ENCODE results near the gene ENTREP3.
"Not testable (repeated sequence)": the region's sequence is repeated elsewhere in the genome, so short reads cannot be mapped to it uniquely, and the experiment has no call there.

Gene ENTREP3

DNA sequence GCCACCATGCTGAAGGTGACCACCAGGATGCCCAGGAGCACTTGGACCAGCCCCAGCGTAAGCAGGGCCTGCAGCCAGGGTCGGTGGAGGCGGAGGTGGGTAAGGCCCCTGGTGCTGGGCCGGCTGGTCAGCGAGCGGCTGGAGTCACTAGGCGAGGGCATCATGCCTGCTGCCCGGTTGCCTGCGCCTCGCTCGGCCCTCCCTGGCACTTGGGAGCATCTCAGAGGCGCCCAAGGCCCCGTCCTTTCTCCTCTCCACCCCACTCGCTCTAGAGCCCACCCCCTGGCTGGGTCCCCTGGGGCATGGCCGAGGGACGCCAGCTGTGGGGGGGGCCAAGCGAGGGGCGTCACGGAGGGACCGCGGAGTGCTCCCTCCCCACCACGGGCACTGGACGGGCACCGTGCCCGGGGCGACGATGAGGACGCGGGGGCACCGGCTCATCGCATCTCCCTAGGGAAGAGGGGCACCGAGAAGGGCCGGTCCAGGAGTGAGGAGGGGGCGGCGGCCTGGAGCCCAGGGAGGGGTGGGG, 505 bp downstream of the ENTREP3 start:
- in situ Hi-C loops (cut with HindIII; ENCODE audit: low pct_unique_long_range_greater_than_20kb, low sequenced_read_pairs): no loop called here
- no peak for DNase-seq (ENCODE audit: low read depth in 1 of 2, low spot score in 1 of 2)
- no peak for TF ChIP-seq JUND (IDR thresholded peaks at IDR 0.05; ENCODE audit: low read depth)

GRCh38 chr1:155254228-155254713, 1.0 kb downstream of the ENTREP3 start:
- in situ Hi-C loops (cut with HindIII; ENCODE audit: low pct_unique_long_range_greater_than_20kb, low sequenced_read_pairs): no loop called here
- DNase-seq (ENCODE audit: low read depth in 1 of 2, low spot score in 1 of 2): no peak
- TF ChIP-seq JUND (IDR thresholded peaks at IDR 0.05; ENCODE audit: low read depth): no peak

GRCh38 chr1:155253797-155254196, 1.5 kb downstream of the ENTREP3 start:
- TF ChIP-seq JUND (IDR thresholded peaks at IDR 0.05; ENCODE audit: low read depth): no peak
- no peak for DNase-seq (ENCODE audit: low read depth in 1 of 2, low spot score in 1 of 2)
- in situ Hi-C loops (cut with HindIII; ENCODE audit: low pct_unique_long_range_greater_than_20kb, low sequenced_read_pairs): no loop called here

DNA sequence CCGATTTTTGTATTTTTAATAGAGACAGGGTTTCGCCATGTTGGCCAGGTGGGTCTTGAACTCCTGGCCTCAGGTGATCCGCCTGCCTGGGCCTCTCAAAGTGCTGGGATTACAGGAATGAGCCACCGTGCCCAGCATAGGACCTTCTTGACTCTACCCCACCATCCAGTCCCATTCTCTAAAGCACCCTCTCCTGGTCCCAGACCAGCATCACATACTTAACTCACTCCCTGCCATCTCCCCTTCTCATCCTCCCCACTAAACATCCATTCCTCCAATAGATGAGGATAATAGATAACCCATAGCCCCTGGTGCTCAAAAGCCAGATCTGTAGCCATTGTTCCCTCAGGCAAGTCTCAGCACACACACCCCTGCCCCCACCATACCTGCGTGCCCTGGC, 2.1 kb downstream of the ENTREP3 start:
- TF ChIP-seq JUND (IDR thresholded peaks at IDR 0.05; ENCODE audit: low read depth): no peak
- peak in 1 of 2 experiments; percentile 41 for DNase-seq (ENCODE audit: low read depth in 1 of 2, low spot score in 1 of 2)
- in situ Hi-C loops (cut with HindIII; ENCODE audit: low pct_unique_long_range_greater_than_20kb, low sequenced_read_pairs): no loop called here

DNA sequence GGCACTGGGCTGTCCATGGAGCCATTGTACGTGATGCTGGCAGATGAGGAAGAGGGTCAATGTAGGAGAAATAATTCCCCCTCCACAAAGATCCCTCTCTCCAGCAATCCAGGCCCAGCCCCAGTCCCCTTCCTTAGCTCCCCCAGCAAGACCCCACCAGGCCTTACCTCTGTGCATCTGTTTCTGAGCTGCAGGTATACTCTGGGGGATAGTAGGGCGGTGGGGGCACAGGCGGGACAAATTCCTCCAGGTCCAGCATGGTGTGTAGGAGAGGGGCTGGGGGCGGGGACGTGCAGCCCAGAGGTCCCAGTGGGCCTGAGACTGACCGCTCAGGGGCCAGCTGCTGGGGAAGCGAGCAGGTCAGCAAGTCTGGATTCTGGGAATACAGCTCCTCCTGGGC, 3.7 kb downstream of the ENTREP3 start:
- no peak for TF ChIP-seq JUND (IDR thresholded peaks at IDR 0.05; ENCODE audit: low read depth)
- no peak for DNase-seq (ENCODE audit: low read depth in 1 of 2, low spot score in 1 of 2)
- in situ Hi-C loops (cut with HindIII; ENCODE audit: low pct_unique_long_range_greater_than_20kb, low sequenced_read_pairs): no loop called here

GRCh38 chr1:155250633-155251449, 4.4 kb downstream of the ENTREP3 start:
- TF ChIP-seq JUND (IDR thresholded peaks at IDR 0.05; ENCODE audit: low read depth): no peak
- DNase-seq (ENCODE audit: low read depth in 1 of 2, low spot score in 1 of 2): peak; percentile 95 to 99

DNA sequence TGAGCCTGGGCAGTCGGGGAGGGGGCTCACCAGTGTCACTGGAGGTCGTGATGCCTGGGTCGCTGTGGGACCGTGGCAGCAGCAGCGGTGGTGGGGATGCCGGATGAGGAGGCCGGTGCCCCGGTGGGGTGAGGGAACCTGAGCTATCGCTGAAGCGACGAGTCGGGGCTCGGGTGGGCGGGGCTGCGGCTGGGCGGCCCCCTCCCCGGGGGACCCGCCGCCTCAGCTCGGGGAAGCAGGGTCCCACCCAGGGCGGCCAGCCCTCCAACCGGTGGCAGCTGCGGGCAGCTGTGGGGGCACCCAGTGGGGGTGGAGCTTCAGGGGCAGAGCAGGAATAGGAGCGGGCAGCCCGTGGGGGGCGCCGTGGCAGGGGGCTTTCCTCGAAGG, 5.0 kb downstream of the ENTREP3 start:
- in situ Hi-C loops (cut with HindIII; ENCODE audit: low pct_unique_long_range_greater_than_20kb, low sequenced_read_pairs): no loop called here
- no peak for TF ChIP-seq JUND (IDR thresholded peaks at IDR 0.05; ENCODE audit: low read depth)
- DNase-seq (ENCODE audit: low read depth in 1 of 2, low spot score in 1 of 2): no peak

More at GRCh38 chr1:155250633-155251449, 4.4 kb downstream of the ENTREP3 start:
- in situ Hi-C loops (cut with HindIII; ENCODE audit: low pct_unique_long_range_greater_than_20kb, low sequenced_read_pairs): no loop called here

GRCh38 chr1:155247667-155248553, 7.4 kb downstream of the ENTREP3 start:
- in situ Hi-C loops (cut with HindIII; ENCODE audit: low pct_unique_long_range_greater_than_20kb, low sequenced_read_pairs): no loop called here
- TF ChIP-seq JUND (IDR thresholded peaks at IDR 0.05; ENCODE audit: low read depth): no peak
- no peak for DNase-seq (ENCODE audit: low read depth in 1 of 2, low spot score in 1 of 2)

GRCh38 chr1:155246796-155247195, 8.5 kb downstream of the ENTREP3 start:
- in situ Hi-C loops (cut with HindIII; ENCODE audit: low pct_unique_long_range_greater_than_20kb, low sequenced_read_pairs); DNase-seq (ENCODE audit: low read depth in 1 of 2, low spot score in 1 of 2): not testable (repeated sequence)

- in situ Hi-C loops (cut with HindIII; ENCODE audit: low pct_unique_long_range_greater_than_20kb, low sequenced_read_pairs): no loop called here
- no peak for TF ChIP-seq JUND (IDR thresholded peaks at IDR 0.05; ENCODE audit: low read depth)
- no peak for DNase-seq (ENCODE audit: low read depth in 1 of 2, low spot score in 1 of 2)
Observed at GRCh38 chr1:155245163-155245524, 10.1 kb downstream of the ENTREP3 start.

DNA sequence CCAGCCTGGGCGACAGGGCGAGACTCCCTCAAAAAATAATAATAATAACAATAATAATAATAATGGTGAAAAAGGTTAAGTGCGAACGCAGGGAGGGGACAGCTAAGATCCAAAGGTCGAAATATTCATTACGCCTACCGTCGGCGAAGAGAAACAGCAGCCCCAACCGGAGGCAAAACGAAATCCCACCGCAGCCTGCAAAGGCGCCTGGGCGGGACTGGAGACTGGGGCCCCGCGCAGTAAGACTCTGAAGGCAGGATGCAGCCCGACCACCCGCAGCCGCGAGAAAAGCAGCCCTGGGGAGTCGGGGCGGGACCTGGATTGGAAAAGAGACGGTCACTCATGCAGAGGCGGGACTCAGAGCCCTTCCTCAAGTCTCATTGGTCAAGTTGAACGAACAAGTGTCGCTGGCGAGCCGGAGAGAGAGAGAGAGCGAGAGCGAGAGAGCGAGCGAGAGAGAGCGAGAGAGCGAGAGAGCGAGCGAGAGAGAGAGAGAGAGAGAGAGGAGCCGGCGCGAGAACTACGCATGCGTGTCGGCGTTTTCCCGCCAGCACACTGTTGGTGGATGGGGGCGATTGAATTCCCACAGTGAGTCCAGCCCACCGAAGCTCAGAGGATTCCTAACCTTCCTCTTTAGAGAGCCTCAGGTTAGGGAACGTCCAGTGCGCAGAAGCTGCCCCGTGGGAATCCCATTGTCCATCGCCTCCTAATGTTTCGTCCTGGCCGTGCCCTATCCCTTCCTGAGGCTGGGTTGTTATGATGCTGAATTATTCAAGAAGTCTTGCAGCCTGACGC, 10.7 kb downstream of the ENTREP3 start:
- TF ChIP-seq JUND (IDR thresholded peaks at IDR 0.05; ENCODE audit: low read depth): no peak
- in situ Hi-C loops (cut with HindIII; ENCODE audit: low pct_unique_long_range_greater_than_20kb, low sequenced_read_pairs): no loop called here
- peak; percentile 96 to 100 for DNase-seq (ENCODE audit: low read depth in 1 of 2, low spot score in 1 of 2)

- no peak for TF ChIP-seq JUND (IDR thresholded peaks at IDR 0.05; ENCODE audit: low read depth)
- in situ Hi-C loops (cut with HindIII; ENCODE audit: low pct_unique_long_range_greater_than_20kb, low sequenced_read_pairs): no loop called here
Observed at GRCh38 chr1:155242805-155243358, 12.4 kb downstream of the ENTREP3 start.

More at GRCh38 chr1:155242805-155243358, 12.4 kb downstream of the ENTREP3 start:
- DNase-seq (ENCODE audit: low read depth in 1 of 2, low spot score in 1 of 2): no peak
